CD14-positive monocyte (primary cell): Measurements from ENCODE around the gene CORO1C. TPM values are rescaled to one million over a fixed set of nuclear protein-coding genes. Genes with fewer than 3 reads are reported as not detected.
"Not testable (repeated sequence)": the region's sequence is repeated elsewhere in the genome, so short reads cannot be mapped to it uniquely, and the experiment has no call there.

Experiments used
- DNase-seq, 3 donors: peaks; one replicate each; pipeline ENCODE4 v3.0.0-alpha.2; 2011 to 2022
- H2AFZ ChIP-seq: 2 replicates; pipeline ENCODE4 v1.6.0; 2012; ENCODE audit warnings: mild to moderate bottlenecking, low read depth, low read length, inconsistent platforms; ENCODE audit not compliant: insufficient read depth, poor library complexity, severe bottlenecking
- H3K27ac ChIP-seq, 2 donors: 1 replicate in 1 of 2; 2 replicates in 1 of 2; pipeline ENCODE4 v1.5.1; 2012 to 2013; ENCODE audit warnings: low read length in 2 of 2, control low read depth in 1 of 2, inconsistent platforms in 1 of 2, low read depth in 1 of 2, mild to moderate bottlenecking in 1 of 2
- H3K27me3 ChIP-seq, 2 donors: one replicate each; pipeline versions ENCODE4 v1.6.0 to v1.6.1; 2011 to 2013; ENCODE audit warnings: low read length in 2 of 2; ENCODE audit not compliant: control insufficient read depth in 2 of 2, insufficient read depth in 2 of 2
- H3K36me3 ChIP-seq, 2 donors: replicated peaks in 1 of 2; 1 replicate in 1 of 2; 2 replicates in 1 of 2; pipeline versions ENCODE4 v1.5.1 to v1.6.1; 2012 to 2013; ENCODE audit warnings: low read length in 2 of 2, control low read depth in 1 of 2, inconsistent platforms in 1 of 2, mild to moderate bottlenecking in 1 of 2; ENCODE audit not compliant: insufficient read depth in 2 of 2, control insufficient read depth in 1 of 2
- H3K4me1 ChIP-seq, 2 donors: 1 replicate in 1 of 2; 2 replicates in 1 of 2; pipeline versions ENCODE4 v1.5.1 to v1.6.1; 2012 to 2013; ENCODE audit warnings: low read length in 2 of 2, control low read depth in 1 of 2, inconsistent platforms in 1 of 2, mild to moderate bottlenecking in 1 of 2, moderate library complexity in 1 of 2; ENCODE audit not compliant: insufficient read depth in 2 of 2, control insufficient read depth in 1 of 2
- H3K4me2 ChIP-seq: replicated peaks from 2 replicates; pipeline ENCODE3; 2012; ENCODE audit warnings: low read length, moderate library complexity, mild to moderate bottlenecking; ENCODE audit not compliant: poor library complexity, severe bottlenecking; ENCODE audit errors: extremely low read depth
- H3K4me3 ChIP-seq, 3 experiments: fragments of 200-600 bp in 1 of 3; sonication (generic) in 1 of 3; replicated peaks in 1 of 3; 1 replicate in 2 of 3; 2 replicates in 1 of 3; pipeline ENCODE4 v1.5.1; 2011 to 2013; ENCODE audit warnings: low read length in 3 of 3, mild to moderate bottlenecking in 3 of 3, control low read depth in 2 of 3, low read depth in 2 of 3, inconsistent platforms in 1 of 3, moderate library complexity in 1 of 3
- H3K79me2 ChIP-seq: 2 replicates; pipeline ENCODE4 v1.6.0; 2012; ENCODE audit warnings: mild to moderate bottlenecking, control low read depth, inconsistent platforms, low read length, moderate library complexity; ENCODE audit not compliant: insufficient read depth
- H3K9ac ChIP-seq: 2 replicates; pipeline ENCODE4 v1.6.0; 2017; ENCODE audit warnings: low read length, mild to moderate bottlenecking; ENCODE audit not compliant: insufficient read depth, poor library complexity, severe bottlenecking
- H3K9me3 ChIP-seq, 2 donors: replicated peaks in 1 of 2; 1 replicate in 1 of 2; 2 replicates in 1 of 2; pipeline versions ENCODE4 v1.5.1 to v1.6.1; 2012 to 2013; ENCODE audit warnings: low read length in 2 of 2, control low read depth in 1 of 2; ENCODE audit not compliant: control insufficient read depth in 1 of 2, insufficient read depth in 1 of 2
- H4K20me1 ChIP-seq: 2 replicates; pipeline ENCODE4 v1.6.0; 2012; ENCODE audit warnings: mild to moderate bottlenecking, low read length, control low read depth, moderate library complexity; ENCODE audit not compliant: insufficient read depth
- H3K27ac Mint-ChIP-seq, 7 donors: one replicate each; pipeline ENCODE4 v1.8.0; 2020; ENCODE audit warnings: mild to moderate bottlenecking in 7 of 7, mixed read lengths in 7 of 7, moderate library complexity in 6 of 7, inconsistent platforms in 2 of 7
- H3K27me3 Mint-ChIP-seq, 3 donors: one replicate each; pipeline ENCODE4 v1.8.0; 2021 to 2022; ENCODE audit warnings: low read depth in 3 of 3, mild to moderate bottlenecking in 3 of 3, mixed read lengths in 3 of 3, moderate library complexity in 3 of 3, inconsistent platforms in 1 of 3
- H3K36me3 Mint-ChIP-seq, 2 donors: one replicate each; pipeline ENCODE4 v1.8.0; 2020; ENCODE audit warnings: mixed read lengths in 2 of 2, inconsistent platforms in 1 of 2, mild to moderate bottlenecking in 1 of 2
- H3K4me1 Mint-ChIP-seq: one replicate; pipeline ENCODE4 v1.8.0; 2020; ENCODE audit warnings: mild to moderate bottlenecking, mixed read lengths
- H3K4me3 Mint-ChIP-seq, 2 donors: one replicate each; pipeline ENCODE4 v1.8.0; 2020; ENCODE audit warnings: mild to moderate bottlenecking in 2 of 2, mixed read lengths in 2 of 2, moderate library complexity in 1 of 2
- H3K9me3 Mint-ChIP-seq, 7 donors: one replicate each; pipeline ENCODE4 v1.8.0; 2020 to 2022; ENCODE audit warnings: mixed read lengths in 7 of 7, mild to moderate bottlenecking in 6 of 7, moderate library complexity in 6 of 7, inconsistent platforms in 2 of 7
- WGBS: methylation state at CpG from one replicate; pipeline ENCODE4 v1.1.5; 2013; ENCODE audit warnings: missing lambda C conversion rate; ENCODE audit not compliant: insufficient coverage; 5-methylcytosine and 5-hydroxymethylcytosine counted together
- intact Hi-C, 2 donors: fragments of 100-400 bp; cut with micrococcal nuclease; formaldehyde crosslinking; loops; one replicate each; pipeline versions ENCODE4 v1.15.0 to v1.15.1; 2023
- polyA plus RNA-seq, 3 donors: library from polyadenylated mRNA; depleted of rRNA in 1 of 3; unstranded in 2 of 3; stranded (reverse) in 1 of 3; fragments of 300-500 nt in 2 of 3; fragments of >200 nt in 1 of 3; fragmentation: Illumina TruSeq in 2 of 3; gene quantifications; 1 replicate in 2 of 3; 2 replicates in 1 of 3; pipeline ENCODE4 v1.2.3, GENCODE V29; 2012 to 2021
- TF ChIP-seq, protein P1 (sequence below): fragments of 200-600 bp; IDR thresholded peaks from one replicate; pipeline ENCODE4 v1.8.0; 2022; ENCODE audit warnings: antibody characterized with exemption, mild to moderate bottlenecking

CORO1C gene
- polyA plus RNA-seq, 3 donors, result 77.5 to 285 (median 229) TPM

DNA sequence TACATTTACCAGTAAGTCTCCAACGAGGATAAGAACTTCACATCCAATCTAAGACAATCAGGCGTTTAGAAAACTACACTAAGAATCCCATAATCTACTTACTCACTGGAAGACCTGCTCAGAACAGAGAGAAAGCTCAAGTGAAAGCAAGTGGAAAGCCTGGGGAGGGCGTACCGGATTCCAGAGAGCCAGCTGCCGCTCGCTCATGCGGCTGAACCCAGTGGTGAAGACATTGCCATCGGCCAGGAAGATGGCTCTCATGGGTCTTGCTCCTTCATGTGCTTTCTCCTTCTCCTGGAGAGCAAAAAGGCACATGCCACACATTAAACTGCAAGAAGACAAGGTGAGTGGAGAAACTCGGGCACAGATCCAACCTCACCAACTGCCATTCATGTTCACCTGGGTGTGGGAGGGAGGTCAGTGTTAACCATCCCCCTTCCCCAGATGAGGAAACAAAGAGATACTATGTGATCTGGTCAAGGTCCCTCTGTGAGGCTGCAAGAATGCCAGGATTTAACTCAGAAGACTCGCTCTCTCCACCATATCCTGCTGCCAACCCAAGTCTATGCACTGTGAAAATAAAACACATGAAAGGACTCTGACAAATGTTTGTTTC, 74.1 kb downstream of the CORO1C start:
- H3K9me3 ChIP-seq, result no peaks in the 10 kb centered on the region
- Mint-ChIP-seq H3K27me3 (no peaks in the 10 kb centered on the region), H3K4me1 (no peaks in the 10 kb centered on the region), H3K36me3 (peaks cover 70 to 87% of the 10 kb centered on the region in 2 donors), H3K9me3 (peaks cover 0 to 2% (median 0%) of the 10 kb centered on the region in 7 donors), H3K27ac (peak overlapping the region in 3 of 7 donors; percentile 26 to 59 (median 34)), H3K4me3 (no peak overlapping the region)
- H3K4me3 ChIP-seq, result no peak overlapping the region
- peaks cover 46% of the 10 kb centered on the region for H3K79me2 ChIP-seq
- WGBS, result 100% methylated on average over 1 of the region's 10 CpGs
- no peaks in the 10 kb centered on the region for H3K4me1 ChIP-seq
- H4K20me1 ChIP-seq, result peaks cover 36% of the 10 kb centered on the region
- TF ChIP-seq, protein P1, sequence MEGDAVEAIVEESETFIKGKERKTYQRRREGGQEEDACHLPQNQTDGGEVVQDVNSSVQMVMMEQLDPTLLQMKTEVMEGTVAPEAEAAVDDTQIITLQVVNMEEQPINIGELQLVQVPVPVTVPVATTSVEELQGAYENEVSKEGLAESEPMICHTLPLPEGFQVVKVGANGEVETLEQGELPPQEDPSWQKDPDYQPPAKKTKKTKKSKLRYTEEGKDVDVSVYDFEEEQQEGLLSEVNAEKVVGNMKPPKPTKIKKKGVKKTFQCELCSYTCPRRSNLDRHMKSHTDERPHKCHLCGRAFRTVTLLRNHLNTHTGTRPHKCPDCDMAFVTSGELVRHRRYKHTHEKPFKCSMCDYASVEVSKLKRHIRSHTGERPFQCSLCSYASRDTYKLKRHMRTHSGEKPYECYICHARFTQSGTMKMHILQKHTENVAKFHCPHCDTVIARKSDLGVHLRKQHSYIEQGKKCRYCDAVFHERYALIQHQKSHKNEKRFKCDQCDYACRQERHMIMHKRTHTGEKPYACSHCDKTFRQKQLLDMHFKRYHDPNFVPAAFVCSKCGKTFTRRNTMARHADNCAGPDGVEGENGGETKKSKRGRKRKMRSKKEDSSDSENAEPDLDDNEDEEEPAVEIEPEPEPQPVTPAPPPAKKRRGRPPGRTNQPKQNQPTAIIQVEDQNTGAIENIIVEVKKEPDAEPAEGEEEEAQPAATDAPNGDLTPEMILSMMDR, result no peak
- peaks cover 66 to 86% of the 10 kb centered on the region in 2 donors for H3K36me3 ChIP-seq
- no peak overlapping the region for H2AFZ ChIP-seq
- H3K27ac ChIP-seq, result peak overlapping the region in 1 of 2 donors; percentile 10
- no peaks in the 10 kb centered on the region for H3K27me3 ChIP-seq
- no peak for DNase-seq
- intact Hi-C loops, result no loop called here
- H3K9ac ChIP-seq, result no peak overlapping the region
- no peak overlapping the region for H3K4me2 ChIP-seq

DNA sequence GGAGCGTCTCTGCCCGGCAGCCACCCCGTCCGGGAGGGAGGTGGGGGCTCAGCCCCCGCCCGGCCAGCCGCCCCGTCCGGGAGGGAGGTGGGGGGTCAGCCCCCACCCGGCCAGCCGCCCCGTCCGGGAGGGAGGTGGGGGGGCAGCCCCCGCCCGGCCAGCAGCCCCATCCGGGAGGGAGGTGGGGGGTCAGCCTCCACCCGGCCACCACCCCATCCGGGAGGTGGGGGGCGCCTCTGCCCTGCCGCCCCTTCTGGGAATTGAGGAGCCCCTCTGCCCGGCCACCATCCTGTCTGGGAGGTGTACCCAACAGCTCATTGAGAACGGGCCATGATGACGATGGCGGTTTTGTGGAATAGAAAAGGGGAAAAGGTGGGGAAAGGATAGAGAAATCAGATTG, 75.1 kb downstream of the CORO1C start:
- H3K4me1 ChIP-seq, H3K4me2 ChIP-seq, H3K4me3 ChIP-seq, H2AFZ ChIP-seq, H3K4me3 Mint-ChIP-seq, DNase-seq, H3K27me3 Mint-ChIP-seq, H3K9me3 Mint-ChIP-seq, H3K9ac ChIP-seq, H3K4me1 Mint-ChIP-seq, H3K27ac Mint-ChIP-seq, intact Hi-C loops, H3K27me3 ChIP-seq, H3K9me3 ChIP-seq, H3K27ac ChIP-seq: not testable (repeated sequence)
- Histone ChIP-seq H4K20me1 (peaks cover 32% of the 10 kb centered on the region), H3K79me2 (peaks cover 36% of the 10 kb centered on the region), H3K36me3 (peaks cover 66 to 86% of the 10 kb centered on the region in 2 donors)
- H3K36me3 Mint-ChIP-seq, result peaks cover 68 to 87% of the 10 kb centered on the region in 2 donors
- 100% methylated on average over 4 of the region's 24 CpGs for WGBS

DNA sequence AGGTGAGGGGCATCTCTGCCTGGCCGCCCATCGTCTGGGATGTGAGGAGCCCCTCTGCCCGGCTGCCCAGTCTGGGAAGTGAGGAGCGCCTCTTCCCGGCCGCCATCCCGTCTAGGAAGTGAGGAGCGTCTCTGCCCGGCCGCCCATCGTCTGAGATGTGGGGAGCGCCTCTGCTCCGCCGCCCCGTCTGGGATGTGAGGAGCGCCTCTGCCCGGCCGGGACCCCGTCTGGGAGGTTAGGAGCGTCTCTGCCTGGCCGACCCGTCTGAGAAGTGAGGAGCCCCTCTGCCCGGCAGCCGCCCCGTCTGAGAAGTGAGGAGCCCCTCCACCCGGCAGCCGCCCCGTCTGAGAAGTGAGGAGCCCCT, 75.5 kb downstream of the CORO1C start:
- H3K27me3 Mint-ChIP-seq, H3K4me3 ChIP-seq, H3K9me3 Mint-ChIP-seq, H3K4me1 Mint-ChIP-seq, H3K4me3 Mint-ChIP-seq, intact Hi-C loops, H3K27me3 ChIP-seq, H3K27ac Mint-ChIP-seq, H3K9me3 ChIP-seq, H3K4me1 ChIP-seq, DNase-seq, H3K27ac ChIP-seq, H2AFZ ChIP-seq, H3K9ac ChIP-seq, H3K4me2 ChIP-seq: not testable (repeated sequence)
- H3K36me3 Mint-ChIP-seq, result peaks cover 68 to 87% of the 10 kb centered on the region in 2 donors
- no CpG with 5 or more reads among the region's 28 CpGs for WGBS
- Histone ChIP-seq H4K20me1 (peaks cover 32% of the 10 kb centered on the region), H3K36me3 (peaks cover 68 to 86% of the 10 kb centered on the region in 2 donors), H3K79me2 (peaks cover 31% of the 10 kb centered on the region)

DNA sequence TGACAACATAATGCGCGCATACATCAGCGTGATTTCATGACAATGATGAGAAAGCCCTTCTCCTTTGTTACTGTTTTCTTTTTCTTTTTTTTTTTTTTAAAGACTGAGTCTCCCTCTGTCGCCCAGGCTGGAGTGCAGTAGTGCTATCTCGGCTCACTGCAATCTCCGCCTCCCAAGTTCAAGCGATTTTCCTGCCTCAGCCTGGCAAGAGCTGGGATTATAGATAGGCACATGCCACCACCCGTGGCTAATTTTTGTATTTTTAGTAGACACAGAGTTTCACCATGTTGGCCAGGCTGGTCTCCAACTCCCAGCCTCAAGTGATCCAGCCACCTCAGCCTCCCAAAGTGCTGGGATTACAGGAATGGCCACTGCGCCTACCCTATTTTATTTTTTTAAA, 76.7 kb downstream of the CORO1C start:
- DNase-seq, H2AFZ ChIP-seq, H3K4me2 ChIP-seq, H3K4me1 ChIP-seq, H3K27me3 Mint-ChIP-seq, H3K9me3 ChIP-seq, H3K27ac ChIP-seq, H3K9me3 Mint-ChIP-seq, intact Hi-C loops, H3K4me3 Mint-ChIP-seq, H3K9ac ChIP-seq, H3K27me3 ChIP-seq, H3K4me3 ChIP-seq, H3K4me1 Mint-ChIP-seq: not testable (repeated sequence)
- Mint-ChIP-seq H3K36me3 (peaks cover 71 to 88% of the 10 kb centered on the region in 2 donors), H3K27ac (peak overlapping the region in 2 of 7 donors; percentile 18 to 63)
- H3K36me3 ChIP-seq, result peaks cover 76 to 86% of the 10 kb centered on the region in 2 donors
- peaks cover 21% of the 10 kb centered on the region for H3K79me2 ChIP-seq
- H4K20me1 ChIP-seq, result peaks cover 30% of the 10 kb centered on the region
- WGBS, result 98% methylated on average over 8 of the region's 9 CpGs
